Ovary (tissue), 3 donors: Measurements from ENCODE around the gene SCUBE2.

Experiments used
- EP300 ChIP-seq: sonication (generic); formaldehyde crosslinking; IDR thresholded peaks from one replicate; pipeline ENCODE4 v1.6.1; 2017; ENCODE audit warnings: antibody characterized with exemption
- POLR2A ChIP-seq: fragments of 450-650 bp; IDR thresholded peaks from one replicate; pipeline ENCODE4 v1.6.1; 2017; ENCODE audit warnings: antibody characterized with exemption, mild to moderate bottlenecking, moderate library complexity
- TF ChIP-seq, protein P1 (sequence below), 3 donors: fragments of 450-650 bp in 2 of 3; fragments of 200-600 bp in 1 of 3; IDR thresholded peaks; one replicate each; pipeline versions ENCODE4 v1.5.1 to v1.8.0; 2016 to 2022; ENCODE audit warnings: antibody characterized with exemption in 3 of 3, mild to moderate bottlenecking in 1 of 3
- donor health status: DM: no; HTN: no; CAD: no.

DNA sequence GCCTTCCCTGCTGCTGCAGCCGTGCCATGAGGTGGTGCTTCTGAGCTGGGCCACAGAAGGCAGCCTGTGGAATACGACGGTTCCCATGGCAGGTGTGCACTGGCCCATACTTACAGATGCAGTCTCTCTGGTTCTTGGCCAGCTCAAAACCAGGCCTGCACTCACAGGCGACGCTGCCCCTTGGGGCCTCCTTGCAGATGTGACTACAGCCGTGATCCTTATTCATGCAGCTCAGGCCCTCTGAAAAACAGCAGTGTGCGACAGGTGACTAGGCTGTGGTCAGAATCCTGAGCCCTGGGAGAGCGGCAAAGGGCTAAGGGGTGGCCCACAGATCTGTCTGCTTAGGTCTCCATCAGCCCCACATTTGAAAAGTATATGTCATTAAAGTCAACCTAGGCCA is 22.1 kb downstream of the SCUBE2 start:
- TF ChIP-seq, protein P1, sequence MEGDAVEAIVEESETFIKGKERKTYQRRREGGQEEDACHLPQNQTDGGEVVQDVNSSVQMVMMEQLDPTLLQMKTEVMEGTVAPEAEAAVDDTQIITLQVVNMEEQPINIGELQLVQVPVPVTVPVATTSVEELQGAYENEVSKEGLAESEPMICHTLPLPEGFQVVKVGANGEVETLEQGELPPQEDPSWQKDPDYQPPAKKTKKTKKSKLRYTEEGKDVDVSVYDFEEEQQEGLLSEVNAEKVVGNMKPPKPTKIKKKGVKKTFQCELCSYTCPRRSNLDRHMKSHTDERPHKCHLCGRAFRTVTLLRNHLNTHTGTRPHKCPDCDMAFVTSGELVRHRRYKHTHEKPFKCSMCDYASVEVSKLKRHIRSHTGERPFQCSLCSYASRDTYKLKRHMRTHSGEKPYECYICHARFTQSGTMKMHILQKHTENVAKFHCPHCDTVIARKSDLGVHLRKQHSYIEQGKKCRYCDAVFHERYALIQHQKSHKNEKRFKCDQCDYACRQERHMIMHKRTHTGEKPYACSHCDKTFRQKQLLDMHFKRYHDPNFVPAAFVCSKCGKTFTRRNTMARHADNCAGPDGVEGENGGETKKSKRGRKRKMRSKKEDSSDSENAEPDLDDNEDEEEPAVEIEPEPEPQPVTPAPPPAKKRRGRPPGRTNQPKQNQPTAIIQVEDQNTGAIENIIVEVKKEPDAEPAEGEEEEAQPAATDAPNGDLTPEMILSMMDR (IDR thresholded peaks at IDR 0.05) = no peak
- TF ChIP-seq POLR2A (no peak), EP300 (no peak)
